Measurements from ENCODE around the gene HDX.
"Not testable (repeated sequence)": the region's sequence is repeated elsewhere in the genome, so short reads cannot be mapped to it uniquely, and the experiment has no call there.

The HDX gene

GRCh38 chrX:84336646-84337045 lies 165.6 kb downstream of the HDX start:
- no peak for DNase-seq

- no peak for DNase-seq
Measured at GRCh38 chrX:84335121-84335520, 167.1 kb downstream of the HDX start.

- no peak for DNase-seq
Measured at GRCh38 chrX:84322083-84322827, 180.0 kb downstream of the HDX start.

- no peak for DNase-seq
Measured at GRCh38 chrX:84320614-84321013, 181.6 kb downstream of the HDX start.

GRCh38 chrX:84320023-84320422 lies 182.2 kb downstream of the HDX start:
- no peak for DNase-seq

- no peak for DNase-seq
Measured at GRCh38 chrX:84318661-84319060, 183.6 kb downstream of the HDX start.

- DNase-seq = not testable (repeated sequence)
Measured at GRCh38 chrX:84315946-84316345, 186.3 kb downstream of the HDX start.
